GM12875 (cell line): ENCODE data around the gene FZD10.

ENCODE experiments used
- H3K4me3 ChIP-seq: one replicate; pipeline ENCODE4 v1.5.1; 2011; ENCODE audit warnings: low read depth, low read length, control low read depth
- TF ChIP-seq, protein P1 (sequence below): IDR thresholded peaks from 2 replicates; pipeline ENCODE4 v1.5.1; 2011; ENCODE audit warnings: low read depth, mild to moderate bottlenecking, control low read depth, inconsistent platforms, low read length, moderate library complexity, borderline replicate concordance; ENCODE audit not compliant: insufficient read depth

Gene FZD10

DNA sequence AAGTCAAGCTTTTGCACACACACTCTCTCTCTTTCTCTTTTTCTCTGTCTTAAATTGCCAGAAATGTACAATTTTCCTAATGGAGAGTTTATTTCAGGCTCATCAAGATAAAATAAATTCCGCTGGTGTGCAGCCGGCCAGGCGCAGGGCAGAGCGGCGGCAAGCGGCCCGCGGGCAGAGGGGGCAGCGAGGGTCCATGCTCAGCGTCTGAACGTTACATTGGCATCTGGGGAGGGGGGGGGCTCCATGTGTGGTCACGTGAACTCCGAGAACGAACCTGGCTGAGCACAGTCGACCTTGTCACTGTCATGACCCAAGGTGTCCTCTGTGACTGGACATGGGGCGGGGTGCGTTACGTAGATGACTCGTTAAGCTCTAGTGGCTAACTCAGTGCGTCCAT is 23.8 kb upstream of the FZD10 start:
- TF ChIP-seq, protein P1, sequence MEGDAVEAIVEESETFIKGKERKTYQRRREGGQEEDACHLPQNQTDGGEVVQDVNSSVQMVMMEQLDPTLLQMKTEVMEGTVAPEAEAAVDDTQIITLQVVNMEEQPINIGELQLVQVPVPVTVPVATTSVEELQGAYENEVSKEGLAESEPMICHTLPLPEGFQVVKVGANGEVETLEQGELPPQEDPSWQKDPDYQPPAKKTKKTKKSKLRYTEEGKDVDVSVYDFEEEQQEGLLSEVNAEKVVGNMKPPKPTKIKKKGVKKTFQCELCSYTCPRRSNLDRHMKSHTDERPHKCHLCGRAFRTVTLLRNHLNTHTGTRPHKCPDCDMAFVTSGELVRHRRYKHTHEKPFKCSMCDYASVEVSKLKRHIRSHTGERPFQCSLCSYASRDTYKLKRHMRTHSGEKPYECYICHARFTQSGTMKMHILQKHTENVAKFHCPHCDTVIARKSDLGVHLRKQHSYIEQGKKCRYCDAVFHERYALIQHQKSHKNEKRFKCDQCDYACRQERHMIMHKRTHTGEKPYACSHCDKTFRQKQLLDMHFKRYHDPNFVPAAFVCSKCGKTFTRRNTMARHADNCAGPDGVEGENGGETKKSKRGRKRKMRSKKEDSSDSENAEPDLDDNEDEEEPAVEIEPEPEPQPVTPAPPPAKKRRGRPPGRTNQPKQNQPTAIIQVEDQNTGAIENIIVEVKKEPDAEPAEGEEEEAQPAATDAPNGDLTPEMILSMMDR: no peak
- H3K4me3 ChIP-seq: no peak overlapping the region

GRCh38 chr12:130139567-130140421 is 22.5 kb upstream of the FZD10 start:
- H3K4me3 ChIP-seq: no peak overlapping the region
- TF ChIP-seq, protein P1: no peak

- no peak overlapping the region for H3K4me3 ChIP-seq
- TF ChIP-seq, protein P1: no peak
Observed at GRCh38 chr12:130141105-130141504, 21.2 kb upstream of the FZD10 start.

DNA sequence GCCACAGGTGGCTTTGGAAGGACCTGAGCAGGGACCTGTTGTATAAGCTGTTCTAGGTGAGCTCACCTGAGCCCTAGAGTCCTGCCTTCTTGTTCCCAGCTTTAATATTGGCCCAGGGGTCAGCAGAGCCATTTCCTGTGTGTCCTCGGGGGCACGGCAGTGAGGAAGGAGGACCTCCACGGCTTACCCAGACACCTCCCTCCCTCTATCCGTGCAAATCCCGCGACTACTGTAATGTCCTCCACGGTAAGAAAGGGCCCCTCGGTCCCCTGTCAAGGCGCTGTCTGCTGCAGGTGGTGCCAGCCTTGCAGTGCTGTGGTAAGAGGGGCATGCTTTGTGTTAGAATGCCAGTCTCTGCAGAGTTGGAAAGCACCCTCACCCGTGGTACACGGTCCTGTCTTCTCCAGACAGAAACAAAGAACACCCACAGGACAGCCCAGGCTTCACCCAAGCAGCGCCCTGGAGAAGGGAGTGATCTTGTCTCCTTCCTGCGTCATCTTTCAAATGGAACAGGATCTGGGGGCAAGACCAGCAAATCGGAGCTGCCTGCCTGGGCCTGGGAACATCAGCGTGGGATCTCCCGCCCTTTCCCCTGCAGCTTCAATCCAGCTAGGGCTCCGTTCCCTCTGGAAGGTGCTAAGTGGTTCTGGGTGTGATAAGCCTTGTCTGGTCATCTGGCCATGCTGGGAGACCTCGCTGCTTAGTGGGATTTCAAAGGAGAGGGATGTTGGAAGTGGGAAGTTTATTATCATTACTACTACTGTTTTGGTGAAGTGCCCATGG is 20.2 kb upstream of the FZD10 start:
- H3K4me3 ChIP-seq: no peak overlapping the region
- TF ChIP-seq, protein P1: no peak

DNA sequence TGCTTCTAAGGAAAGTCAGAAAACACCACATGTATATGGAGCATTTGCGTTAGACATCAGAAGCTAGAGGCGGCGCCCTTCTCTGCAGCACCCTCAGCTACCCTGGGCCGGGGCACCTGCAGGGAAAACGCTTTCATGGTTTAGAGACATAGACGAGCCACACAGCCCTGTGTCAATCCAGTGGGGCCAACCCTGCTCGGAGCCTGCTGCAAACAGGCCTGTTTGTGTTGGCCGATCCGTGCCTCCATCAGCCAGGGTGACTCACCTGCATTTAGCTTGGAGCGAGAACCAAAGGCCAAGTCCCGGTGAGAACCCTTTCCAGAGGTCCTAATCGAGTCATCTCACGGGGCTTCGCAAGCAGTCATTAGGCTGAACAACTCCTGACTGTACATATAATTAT is 19.5 kb upstream of the FZD10 start:
- TF ChIP-seq, protein P1: no peak

DNA sequence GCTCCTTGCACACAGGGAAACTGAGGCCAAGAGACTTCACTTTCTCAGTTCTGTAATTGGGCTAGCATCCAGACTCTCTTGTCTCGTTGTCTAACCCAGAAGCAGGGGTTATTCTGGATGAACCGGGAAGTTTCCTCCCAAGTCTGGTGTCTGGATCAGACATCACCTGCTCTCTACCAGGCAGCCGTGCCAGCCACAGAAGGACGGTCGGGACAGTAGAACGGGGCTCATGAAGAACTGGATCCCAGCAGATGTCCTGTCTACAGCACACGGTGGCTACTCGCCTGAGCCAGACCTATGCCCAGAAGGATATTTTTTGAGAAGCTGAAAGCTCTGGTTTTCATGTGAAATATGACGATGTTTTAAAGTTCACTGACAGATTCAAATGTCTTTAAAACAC is 19.1 kb upstream of the FZD10 start:
- TF ChIP-seq, protein P1: no peak
- no peak overlapping the region for H3K4me3 ChIP-seq

More for the DNA sequence above, 19.5 kb upstream of the FZD10 start:
- no peak overlapping the region for H3K4me3 ChIP-seq
